H9 (cell line): ENCODE measurements around the gene LEF1. TPM values are rescaled to one million over a fixed set of nuclear protein-coding genes. Genes with fewer than 3 reads are reported as not detected.

Experiments
- DNase-seq: peaks from one replicate; pipeline ENCODE4 v3.0.0-alpha.2; 2017
- H2AFZ ChIP-seq: one replicate; pipeline ENCODE4 v1.6.1; 2013; ENCODE audit warnings: mild to moderate bottlenecking, low read length, control low read depth, moderate library complexity
- H2AK5ac ChIP-seq: 2 replicates; pipeline ENCODE4 v1.6.1; 2013; ENCODE audit warnings: low read length, control low read depth, mixed read lengths; ENCODE audit not compliant: insufficient read length
- H2BK120ac ChIP-seq: one replicate; pipeline ENCODE4 v1.6.1; 2013; ENCODE audit warnings: low read depth, mild to moderate bottlenecking, low read length, control low read depth, inconsistent platforms; ENCODE audit not compliant: poor library complexity, severe bottlenecking
- H2BK12ac ChIP-seq: 2 replicates; pipeline ENCODE4 v1.6.1; 2013; ENCODE audit warnings: low read length, control low read depth, mixed read lengths, low read depth; ENCODE audit not compliant: insufficient read length
- H2BK15ac ChIP-seq: 2 replicates; pipeline ENCODE4 v1.6.1; 2013; ENCODE audit warnings: low read depth, low read length, control low read depth
- H2BK20ac ChIP-seq: one replicate; pipeline ENCODE4 v1.6.1; 2013; ENCODE audit warnings: low read depth, mild to moderate bottlenecking, low read length, control low read depth, inconsistent platforms; ENCODE audit not compliant: poor library complexity, severe bottlenecking
- H2BK5ac ChIP-seq: 2 replicates; pipeline ENCODE4 v1.6.1; 2013; ENCODE audit warnings: low read length, control low read depth, mixed read lengths; ENCODE audit not compliant: insufficient read length
- H3K14ac ChIP-seq: 2 replicates; pipeline ENCODE4 v1.6.1; 2013; ENCODE audit warnings: low read length, control low read depth; ENCODE audit not compliant: insufficient read depth
- H3K18ac ChIP-seq: 2 replicates; pipeline ENCODE4 v1.6.1; 2013; ENCODE audit warnings: low read depth, mild to moderate bottlenecking, mixed read lengths, low read length, control low read depth; ENCODE audit not compliant: insufficient read length
- H3K23ac ChIP-seq: 2 replicates; pipeline ENCODE4 v1.6.1; 2013; ENCODE audit warnings: low read length, control low read depth, mixed read lengths, low read depth; ENCODE audit not compliant: insufficient read length
- H3K23me2 ChIP-seq: 2 replicates; pipeline ENCODE4 v1.6.1; 2013; ENCODE audit warnings: low read depth, mild to moderate bottlenecking, mixed read lengths, low read length, control low read depth; ENCODE audit not compliant: insufficient read length, poor library complexity, severe bottlenecking
- H3K27ac ChIP-seq: 2 replicates; pipeline ENCODE4 v1.5.1; 2013; ENCODE audit warnings: low read length, control low read depth, mixed read lengths, low read depth; ENCODE audit not compliant: insufficient read length
- H3K27me3 ChIP-seq: 2 replicates; pipeline ENCODE4 v1.6.1; 2013; ENCODE audit warnings: low read length, control low read depth, inconsistent platforms; ENCODE audit not compliant: insufficient read depth
- H3K4ac ChIP-seq: 2 replicates; pipeline ENCODE4 v1.6.1; 2013; ENCODE audit warnings: low read depth, mild to moderate bottlenecking, control low read depth, inconsistent platforms, low read length, moderate library complexity
- H3K4me1 ChIP-seq: 2 replicates; pipeline ENCODE4 v1.6.1; 2013; ENCODE audit warnings: low read length, control low read depth, inconsistent platforms; ENCODE audit not compliant: insufficient read depth
- H3K4me2 ChIP-seq: 2 replicates; pipeline ENCODE4 v1.6.1; 2013; ENCODE audit warnings: low read length, control low read depth, mixed read lengths; ENCODE audit not compliant: insufficient read length, insufficient read depth
- H3K56ac ChIP-seq: 2 replicates; pipeline ENCODE4 v1.6.1; 2013; ENCODE audit warnings: low read depth, mild to moderate bottlenecking, mixed read lengths, low read length, control low read depth; ENCODE audit not compliant: insufficient read length
- H3K79me1 ChIP-seq: 2 replicates; pipeline ENCODE4 v1.6.1; 2013; ENCODE audit warnings: low read depth, mild to moderate bottlenecking, moderate library complexity, low read length, control low read depth, inconsistent platforms; ENCODE audit not compliant: insufficient read depth, poor library complexity, severe bottlenecking
- H3K79me2 ChIP-seq: 2 replicates; pipeline ENCODE4 v1.6.1; 2013; ENCODE audit warnings: low read length, control low read depth, inconsistent platforms; ENCODE audit not compliant: insufficient read depth
- H3K9ac ChIP-seq: 2 replicates; pipeline ENCODE4 v1.6.1; 2013; ENCODE audit warnings: low read length, control low read depth, mixed read lengths; ENCODE audit not compliant: insufficient read length; ENCODE audit errors: extremely low read depth
- H3K9me3 ChIP-seq: one replicate; pipeline ENCODE4 v1.6.1; 2013; ENCODE audit warnings: low read depth, low read length, inconsistent platforms; ENCODE audit not compliant: control insufficient read depth
- H3T11ph ChIP-seq: one replicate; pipeline ENCODE4 v1.6.1; 2013; ENCODE audit warnings: mild to moderate bottlenecking, low read length, control low read depth, inconsistent platforms
- H4K20me1 ChIP-seq: one replicate; pipeline ENCODE4 v1.6.1; 2013; ENCODE audit not compliant: control insufficient read depth, insufficient read length, insufficient read depth
- H4K5ac ChIP-seq: 2 replicates; pipeline ENCODE4 v1.6.1; 2013; ENCODE audit warnings: low read depth, mild to moderate bottlenecking, mixed read lengths, low read length, control low read depth; ENCODE audit not compliant: insufficient read length
- H4K8ac ChIP-seq: replicated peaks from 2 replicates; pipeline ENCODE4 v1.6.1; 2013; ENCODE audit warnings: low read length, control low read depth, mixed read lengths, low read depth; ENCODE audit not compliant: insufficient read length
- H4K91ac ChIP-seq: 2 replicates; pipeline ENCODE4 v1.6.1; 2013; ENCODE audit warnings: low read depth, mild to moderate bottlenecking, moderate library complexity, mixed read lengths, low read length, control low read depth; ENCODE audit not compliant: insufficient read length
- H3K27ac Mint-ChIP-seq, 3 experiments: 2 replicates in 2 of 3; 3 replicates in 1 of 3; pipeline ENCODE4 v1.8.0; 2020 to 2021; ENCODE audit warnings: mixed read lengths in 3 of 3, mild to moderate bottlenecking in 1 of 3, moderate library complexity in 1 of 3
- H3K27me3 Mint-ChIP-seq: 2 replicates; pipeline ENCODE4 v1.8.0; 2021; ENCODE audit warnings: low read depth, mild to moderate bottlenecking, moderate library complexity, mixed read lengths
- H3K36me3 Mint-ChIP-seq, 3 experiments: 2 replicates in 2 of 3; 3 replicates in 1 of 3; pipeline ENCODE4 v1.8.0; 2020 to 2021; ENCODE audit warnings: low read depth in 3 of 3, mixed read lengths in 3 of 3; ENCODE audit not compliant: insufficient read depth in 1 of 3
- H3K4me1 Mint-ChIP-seq, 2 experiments: 2 replicates each; pipeline ENCODE4 v1.8.0; 2020; ENCODE audit warnings: mixed read lengths in 2 of 2
- H3K4me3 Mint-ChIP-seq, 2 experiments: 2 replicates in 1 of 2; 3 replicates in 1 of 2; pipeline ENCODE4 v1.8.0; 2020 to 2021; ENCODE audit warnings: mild to moderate bottlenecking in 2 of 2, mixed read lengths in 2 of 2, moderate library complexity in 1 of 2
- H3K9me3 Mint-ChIP-seq, 2 experiments: 2 replicates in 1 of 2; 3 replicates in 1 of 2; pipeline ENCODE4 v1.8.0; 2020; ENCODE audit warnings: mild to moderate bottlenecking in 2 of 2, mixed read lengths in 2 of 2, moderate library complexity in 1 of 2
- WGBS: extraction: QIAGEN DNeasy Blood & Tissue Kit; methylation state at CpG from one replicate; pipeline ENCODE4 v1.1.7; 2013; ENCODE audit warnings: missing lambda C conversion rate, low lambda C conversion rate, mixed read lengths; ENCODE audit not compliant: insufficient read length; ENCODE audit errors: extremely low coverage; 5-methylcytosine and 5-hydroxymethylcytosine counted together
- total RNA-seq: library from RNA; stranded (reverse); gene quantifications from 2 replicates; pipeline ENCODE4 v1.2.1, GENCODE V29; 2021
- TF ChIP-seq, protein P1 (sequence below): fragments of 200-600 bp; sonication (generic); conservative IDR thresholded peaks from 3 replicates; pipeline ENCODE4 v1.8.0; 2021; ENCODE audit warnings: antibody characterized with exemption, mild to moderate bottlenecking

LEF1 gene
- total RNA-seq, 1 experiment from 2014 or later, result 2.5 TPM

DNA sequence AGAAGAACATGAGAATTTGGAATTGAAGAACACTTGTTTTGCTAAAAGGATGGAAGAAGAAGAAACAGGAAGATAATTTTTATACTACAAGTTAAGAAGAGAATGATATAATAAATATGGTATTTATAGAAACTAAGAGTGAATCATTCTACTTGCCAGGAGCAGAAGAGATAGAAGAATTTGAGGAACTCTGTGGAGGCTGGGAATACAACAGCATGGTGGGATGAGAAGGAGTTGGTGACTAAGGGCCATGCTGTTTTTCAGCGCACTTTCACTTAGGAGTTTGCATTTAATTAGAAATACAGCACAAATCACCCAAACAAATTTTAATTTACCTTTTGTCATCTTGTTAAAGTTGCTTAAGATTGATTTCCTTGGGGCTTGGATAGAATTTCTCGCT, 158.6 kb downstream of the LEF1 start:
- Histone ChIP-seq H3K9me3 (no peaks in the 10 kb centered on the region), H4K5ac (no peak overlapping the region), H3K23me2 (no peaks in the 10 kb centered on the region), H3K27me3 (no peaks in the 10 kb centered on the region), H2BK12ac (no peak overlapping the region), H2AK5ac (no peak overlapping the region), H3K4me1 (no peaks in the 10 kb centered on the region), H2BK5ac (no peak overlapping the region), H2AFZ (no peak overlapping the region), H2BK20ac (no peak overlapping the region), H3K23ac (no peak overlapping the region), H3K79me1 (peaks cover 3% of the 10 kb centered on the region), H3K4me2 (no peak overlapping the region), H2BK15ac (no peak overlapping the region), H2BK120ac (no peak overlapping the region), H4K91ac (no peak overlapping the region), H3K27ac (no peak overlapping the region), H4K20me1 (no peaks in the 10 kb centered on the region), H3T11ph (no peak overlapping the region), H3K14ac (no peak overlapping the region), H3K9ac (no peak overlapping the region), H3K79me2 (no peaks in the 10 kb centered on the region; the same call in 1 of the 2 replicates), H3K56ac (no peak overlapping the region), H4K8ac (no peak overlapping the region), H3K18ac (no peak overlapping the region), H3K4ac (no peak overlapping the region)
- H3K4me1 Mint-ChIP-seq, result peaks cover 4 to 6% of the 10 kb centered on the region in 2 experiments
- H3K4me3 Mint-ChIP-seq, result no peak overlapping the region
- no peak for DNase-seq
- no peak overlapping the region for H3K27ac Mint-ChIP-seq
- TF ChIP-seq, protein P1, sequence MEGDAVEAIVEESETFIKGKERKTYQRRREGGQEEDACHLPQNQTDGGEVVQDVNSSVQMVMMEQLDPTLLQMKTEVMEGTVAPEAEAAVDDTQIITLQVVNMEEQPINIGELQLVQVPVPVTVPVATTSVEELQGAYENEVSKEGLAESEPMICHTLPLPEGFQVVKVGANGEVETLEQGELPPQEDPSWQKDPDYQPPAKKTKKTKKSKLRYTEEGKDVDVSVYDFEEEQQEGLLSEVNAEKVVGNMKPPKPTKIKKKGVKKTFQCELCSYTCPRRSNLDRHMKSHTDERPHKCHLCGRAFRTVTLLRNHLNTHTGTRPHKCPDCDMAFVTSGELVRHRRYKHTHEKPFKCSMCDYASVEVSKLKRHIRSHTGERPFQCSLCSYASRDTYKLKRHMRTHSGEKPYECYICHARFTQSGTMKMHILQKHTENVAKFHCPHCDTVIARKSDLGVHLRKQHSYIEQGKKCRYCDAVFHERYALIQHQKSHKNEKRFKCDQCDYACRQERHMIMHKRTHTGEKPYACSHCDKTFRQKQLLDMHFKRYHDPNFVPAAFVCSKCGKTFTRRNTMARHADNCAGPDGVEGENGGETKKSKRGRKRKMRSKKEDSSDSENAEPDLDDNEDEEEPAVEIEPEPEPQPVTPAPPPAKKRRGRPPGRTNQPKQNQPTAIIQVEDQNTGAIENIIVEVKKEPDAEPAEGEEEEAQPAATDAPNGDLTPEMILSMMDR, result no peak
- H3K36me3 Mint-ChIP-seq, result peaks cover 39 to 64% (median 47%) of the 10 kb centered on the region in 3 experiments
- H3K27me3 Mint-ChIP-seq, result no peaks in the 10 kb centered on the region
- WGBS, result no CpG with 5 or more reads among the region's 2 CpGs
- H3K9me3 Mint-ChIP-seq, result no peaks in the 10 kb centered on the region
